Measurements from ENCODE around the gene KCNA5.

Gene KCNA5

DNA sequence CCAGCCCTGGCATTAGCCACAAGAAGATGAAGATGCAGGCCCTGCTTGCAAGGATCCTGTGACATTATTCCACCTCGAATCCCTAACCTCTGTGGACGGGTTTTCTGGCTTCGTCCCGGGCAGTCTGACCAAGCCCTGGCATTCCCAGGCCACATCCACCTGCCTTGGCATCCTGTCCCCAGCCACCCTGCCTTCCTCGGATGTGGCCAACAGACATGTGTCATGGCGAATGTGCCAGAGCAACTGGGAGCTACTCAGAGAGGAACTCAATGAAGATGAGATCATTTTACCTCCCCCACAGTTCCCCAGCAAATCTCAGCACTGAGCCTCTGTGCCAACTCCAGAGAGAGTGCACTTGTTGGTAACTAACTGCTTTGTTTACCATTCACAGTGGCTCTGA lies 33.5 kb upstream of the KCNA5 start:
- H3K9ac ChIP-seq (ENCODE audit: low read length): no peak overlapping the region
- no peak overlapping the region for H3K4ac ChIP-seq (ENCODE audit: low read depth in 1 of 2, low read length in 2 of 2)
- H3K27me3 ChIP-seq (ENCODE audit: control insufficient read depth in 1 of 2, insufficient read depth in 1 of 2, low read length in 2 of 2): peaks cover 0 to 4% of the 10 kb centered on the region in 2 experiments
- no peaks in the 10 kb centered on the region for H3K79me1 ChIP-seq (replicated peaks; ENCODE audit: low read length, poor library complexity, severe bottlenecking)
- no peak overlapping the region for H2BK15ac ChIP-seq (ENCODE audit: low read depth, poor library complexity, severe bottlenecking)
- no peak overlapping the region for H3K18ac ChIP-seq (ENCODE audit: low read depth in 1 of 2, low read length in 2 of 2)
- H3K4me3 ChIP-seq (ENCODE audit: insufficient read depth in 1 of 2, low read depth in 1 of 2, low read length in 2 of 2): no peak overlapping the region
- H4K8ac ChIP-seq (ENCODE audit: low read length): no peak overlapping the region
- H4K91ac ChIP-seq (ENCODE audit: low read length): peak overlapping the region; percentile 39
- no peak overlapping the region for H3K23ac ChIP-seq (ENCODE audit: low read length in 2 of 2)
- no peaks in the 10 kb centered on the region for H3K36me3 ChIP-seq (ENCODE audit: control insufficient read depth in 1 of 2, insufficient read depth in 2 of 2, low read depth in 1 of 2, low read length in 2 of 2)
- H2BK120ac ChIP-seq (ENCODE audit: low read depth, low read length): no peak overlapping the region
- H2BK5ac ChIP-seq (ENCODE audit: low read depth, low read length, poor library complexity, severe bottlenecking): no peak overlapping the region
- H3K4me1 ChIP-seq (ENCODE audit: control insufficient read depth, insufficient read depth, low read depth, low read length): no peaks in the 10 kb centered on the region
- H3K27ac ChIP-seq (ENCODE audit: low read length, poor library complexity, severe bottlenecking): no peak overlapping the region
- H3K14ac ChIP-seq (ENCODE audit: low read length in 2 of 2): no peak overlapping the region
- DNase-seq: no peak
- no peak overlapping the region for H3K4me2 ChIP-seq (ENCODE audit: low read length, poor library complexity, severe bottlenecking)
- H3K9me3 ChIP-seq (ENCODE audit: control insufficient read depth, low read length): no peaks in the 10 kb centered on the region
- H2AK5ac ChIP-seq (ENCODE audit: low read length, severe bottlenecking): no peak overlapping the region
- no peak overlapping the region for H2BK12ac ChIP-seq (ENCODE audit: low read length in 2 of 2)
- WGBS: 74% methylated on average over 6 of the region's 6 CpGs
- H2AFZ ChIP-seq (ENCODE audit: low read depth, low read length): no peak overlapping the region

DNA sequence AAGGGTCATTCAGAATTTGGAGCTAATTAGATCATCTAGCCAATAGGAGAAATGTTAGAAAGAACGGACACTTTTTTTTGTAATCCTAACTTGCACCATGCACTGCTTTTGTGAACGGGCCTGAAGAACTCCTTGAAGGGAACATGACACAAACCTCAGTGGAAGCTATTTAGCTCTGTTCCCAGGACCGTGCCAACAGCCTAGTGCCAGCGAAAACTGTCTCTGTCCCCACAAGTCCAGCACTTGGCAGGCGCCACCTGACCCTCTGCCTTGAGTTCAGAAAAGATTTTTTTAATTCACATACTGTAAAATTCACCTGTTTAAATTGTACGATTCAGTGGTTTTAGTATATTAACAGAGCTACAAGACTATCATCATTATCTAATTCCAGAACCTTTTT lies 31.3 kb upstream of the KCNA5 start:
- Histone ChIP-seq H4K91ac (ENCODE audit: low read length) (no peak overlapping the region), H3K23ac (ENCODE audit: low read length in 2 of 2) (no peak overlapping the region)
- WGBS: 77% methylated on average over 5 of the region's 6 CpGs

DNA sequence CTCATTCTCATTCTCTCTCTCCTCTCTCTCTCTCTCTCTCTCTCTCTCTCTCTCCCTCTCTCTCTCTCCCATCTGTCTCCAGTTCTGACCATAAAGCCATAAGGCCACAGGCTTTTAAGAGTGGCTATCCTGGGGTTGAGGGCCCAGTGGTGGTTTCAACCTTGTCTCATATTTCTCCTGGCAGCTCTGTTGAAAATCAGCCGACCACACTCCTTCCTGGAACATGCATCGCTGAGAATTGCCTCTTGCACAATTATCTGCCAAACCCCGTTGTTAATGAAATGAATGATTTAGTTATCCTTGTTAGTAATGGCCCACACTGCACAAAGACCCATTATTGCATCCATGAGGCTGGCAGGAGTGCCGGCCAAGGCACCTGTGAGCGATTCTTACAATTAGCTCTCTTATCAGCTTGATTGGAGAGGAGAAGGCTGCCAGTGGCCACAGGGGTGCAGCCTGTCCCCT lies 30.4 kb upstream of the KCNA5 start:
- Histone ChIP-seq H3K18ac (ENCODE audit: low read depth in 1 of 2, low read length in 2 of 2) (no peak overlapping the region), H3K4me3 (ENCODE audit: insufficient read depth in 1 of 2, low read depth in 1 of 2, low read length in 2 of 2) (no peak overlapping the region)

More for the DNA sequence above, 31.3 kb upstream of the KCNA5 start:
- no peak overlapping the region for H3K4me3 ChIP-seq (ENCODE audit: insufficient read depth in 1 of 2, low read depth in 1 of 2, low read length in 2 of 2)
- no peak overlapping the region for H3K27ac ChIP-seq (ENCODE audit: low read length, poor library complexity, severe bottlenecking)
- no peak overlapping the region for H2BK15ac ChIP-seq (ENCODE audit: low read depth, poor library complexity, severe bottlenecking)
- no peak overlapping the region for H3K9ac ChIP-seq (ENCODE audit: low read length)
- H2BK120ac ChIP-seq (ENCODE audit: low read depth, low read length): no peak overlapping the region
- H3K4ac ChIP-seq (ENCODE audit: low read depth in 1 of 2, low read length in 2 of 2): no peak overlapping the region
- no peaks in the 10 kb centered on the region for H3K79me1 ChIP-seq (replicated peaks; ENCODE audit: low read length, poor library complexity, severe bottlenecking)
- H4K8ac ChIP-seq (ENCODE audit: low read length): no peak overlapping the region
- H2AK5ac ChIP-seq (ENCODE audit: low read length, severe bottlenecking): no peak overlapping the region
- H3K4me2 ChIP-seq (ENCODE audit: low read length, poor library complexity, severe bottlenecking): no peak overlapping the region
- no peak for DNase-seq
- no peak overlapping the region for H2AFZ ChIP-seq (ENCODE audit: low read depth, low read length)
- H2BK5ac ChIP-seq (ENCODE audit: low read depth, low read length, poor library complexity, severe bottlenecking): no peak overlapping the region
- no peak overlapping the region for H2BK12ac ChIP-seq (ENCODE audit: low read length in 2 of 2)
- no peak overlapping the region for H3K14ac ChIP-seq (ENCODE audit: low read length in 2 of 2)
- no peaks in the 10 kb centered on the region for H3K9me3 ChIP-seq (ENCODE audit: control insufficient read depth, low read length)
- H3K27me3 ChIP-seq (ENCODE audit: control insufficient read depth in 1 of 2, insufficient read depth in 1 of 2, low read length in 2 of 2): peaks cover 4 to 16% of the 10 kb centered on the region in 2 experiments
- H3K18ac ChIP-seq (ENCODE audit: low read depth in 1 of 2, low read length in 2 of 2): no peak overlapping the region
- H3K4me1 ChIP-seq (ENCODE audit: control insufficient read depth, insufficient read depth, low read depth, low read length): no peaks in the 10 kb centered on the region
- H3K36me3 ChIP-seq (ENCODE audit: control insufficient read depth in 1 of 2, insufficient read depth in 2 of 2, low read depth in 1 of 2, low read length in 2 of 2): no peaks in the 10 kb centered on the region

DNA sequence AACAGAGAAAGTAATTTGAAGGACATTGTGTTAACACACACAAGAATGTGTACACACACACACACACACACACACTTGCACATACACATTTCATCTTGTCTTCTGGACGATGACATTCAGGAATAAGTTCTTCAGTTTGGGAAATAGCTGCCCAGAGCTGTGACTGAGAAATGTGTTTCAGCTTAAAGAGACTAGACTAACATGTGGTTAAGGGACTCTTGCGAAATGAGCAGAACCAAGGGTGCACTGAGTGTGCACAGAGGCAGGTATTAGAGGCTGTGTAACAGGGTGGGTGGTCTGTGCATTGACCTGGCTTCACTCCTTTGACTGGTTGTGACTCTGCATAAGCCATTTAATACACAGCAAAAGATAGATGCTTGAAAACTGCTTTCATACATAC lies 29.4 kb upstream of the KCNA5 start:
- no peak overlapping the region for H2AK5ac ChIP-seq (ENCODE audit: low read length, severe bottlenecking)
- H3K9ac ChIP-seq (ENCODE audit: low read length): no peak overlapping the region
- no peaks in the 10 kb centered on the region for H3K36me3 ChIP-seq (ENCODE audit: control insufficient read depth in 1 of 2, insufficient read depth in 2 of 2, low read depth in 1 of 2, low read length in 2 of 2)
- DNase-seq: no peak
- no peak overlapping the region for H4K8ac ChIP-seq (ENCODE audit: low read length)
- no peak overlapping the region for H3K4ac ChIP-seq (ENCODE audit: low read depth in 1 of 2, low read length in 2 of 2)
- peaks cover 4 to 32% of the 10 kb centered on the region in 2 experiments for H3K27me3 ChIP-seq (ENCODE audit: control insufficient read depth in 1 of 2, insufficient read depth in 1 of 2, low read length in 2 of 2)
- 73% methylated on average over 2 of the region's 2 CpGs for WGBS
- H2BK5ac ChIP-seq (ENCODE audit: low read depth, low read length, poor library complexity, severe bottlenecking): no peak overlapping the region
- H2BK12ac ChIP-seq (ENCODE audit: low read length in 2 of 2): no peak overlapping the region
- H3K4me3 ChIP-seq (ENCODE audit: insufficient read depth in 1 of 2, low read depth in 1 of 2, low read length in 2 of 2): no peak overlapping the region
- H3K18ac ChIP-seq (ENCODE audit: low read depth in 1 of 2, low read length in 2 of 2): no peak overlapping the region
- no peak overlapping the region for H3K14ac ChIP-seq (ENCODE audit: low read length in 2 of 2)
- H3K79me1 ChIP-seq (replicated peaks; ENCODE audit: low read length, poor library complexity, severe bottlenecking): no peaks in the 10 kb centered on the region
- H2AFZ ChIP-seq (ENCODE audit: low read depth, low read length): no peak overlapping the region
- no peak overlapping the region for H3K23ac ChIP-seq (ENCODE audit: low read length in 2 of 2)
- H3K9me3 ChIP-seq (ENCODE audit: control insufficient read depth, low read length): no peaks in the 10 kb centered on the region
- no peak overlapping the region for H3K4me2 ChIP-seq (ENCODE audit: low read length, poor library complexity, severe bottlenecking)
- no peaks in the 10 kb centered on the region for H3K4me1 ChIP-seq (ENCODE audit: control insufficient read depth, insufficient read depth, low read depth, low read length)
- H3K27ac ChIP-seq (ENCODE audit: low read length, poor library complexity, severe bottlenecking): no peak overlapping the region
- no peak overlapping the region for H2BK15ac ChIP-seq (ENCODE audit: low read depth, poor library complexity, severe bottlenecking)
- H2BK120ac ChIP-seq (ENCODE audit: low read depth, low read length): no peak overlapping the region
- H4K91ac ChIP-seq (ENCODE audit: low read length): no peak overlapping the region

More for the DNA sequence above, 30.4 kb upstream of the KCNA5 start:
- Histone ChIP-seq H2BK12ac (ENCODE audit: low read length in 2 of 2) (no peak overlapping the region), H2AFZ (ENCODE audit: low read depth, low read length) (no peak overlapping the region), H2AK5ac (ENCODE audit: low read length, severe bottlenecking) (no peak overlapping the region), H3K27ac (ENCODE audit: low read length, poor library complexity, severe bottlenecking) (no peak overlapping the region), H3K27me3 (ENCODE audit: control insufficient read depth in 1 of 2, insufficient read depth in 1 of 2, low read length in 2 of 2) (peaks cover 4 to 24% of the 10 kb centered on the region in 2 experiments), H4K8ac (ENCODE audit: low read length) (no peak overlapping the region), H3K9ac (ENCODE audit: low read length) (no peak overlapping the region), H3K9me3 (ENCODE audit: control insufficient read depth, low read length) (no peaks in the 10 kb centered on the region), H2BK5ac (ENCODE audit: low read depth, low read length, poor library complexity, severe bottlenecking) (no peak overlapping the region), H4K91ac (ENCODE audit: low read length) (no peak overlapping the region), H3K4me2 (ENCODE audit: low read length, poor library complexity, severe bottlenecking) (no peak overlapping the region), H3K23ac (ENCODE audit: low read length in 2 of 2) (no peak overlapping the region), H2BK120ac (ENCODE audit: low read depth, low read length) (no peak overlapping the region), H3K14ac (ENCODE audit: low read length in 2 of 2) (no peak overlapping the region), H3K4ac (ENCODE audit: low read depth in 1 of 2, low read length in 2 of 2) (no peak overlapping the region), H3K4me1 (ENCODE audit: control insufficient read depth, insufficient read depth, low read depth, low read length) (no peaks in the 10 kb centered on the region), H2BK15ac (ENCODE audit: low read depth, poor library complexity, severe bottlenecking) (no peak overlapping the region), H3K79me1 (replicated peaks; ENCODE audit: low read length, poor library complexity, severe bottlenecking) (no peaks in the 10 kb centered on the region), H3K36me3 (ENCODE audit: control insufficient read depth in 1 of 2, insufficient read depth in 2 of 2, low read depth in 1 of 2, low read length in 2 of 2) (no peaks in the 10 kb centered on the region)
- DNase-seq: no peak
- WGBS: 93% methylated on average over 2 of the region's 5 CpGs
